Kidney (tissue), 14 donors: Measurements from ENCODE around the gene TMEM164. TPM values are rescaled to one million over a fixed set of nuclear protein-coding genes. Genes with fewer than 3 reads are reported as not detected.

Experiments
- DNase-seq, 5 donors: peaks; one replicate each; pipeline ENCODE4 v3.0.0-alpha.2; 2013 to 2020
- FAIRE-seq: peaks from 2 replicates; lab custom pipeline; 2012; peaks lifted over from hg19 to GRCh38; lab: Jason Lieb, UNC
- H3K27ac ChIP-seq, 2 donors: one replicate each; pipeline ENCODE4 v1.7.0; 2013; ENCODE audit warnings: low read depth in 2 of 2, low read length in 2 of 2, inconsistent platforms in 1 of 2
- H3K27me3 ChIP-seq: one replicate; pipeline ENCODE4 v1.7.1; 2013; ENCODE audit warnings: low read length, inconsistent platforms; ENCODE audit not compliant: control insufficient read depth, insufficient read depth
- H3K36me3 ChIP-seq, 3 donors: one replicate each; pipeline versions ENCODE4 v1.7.0 to v1.7.1; 2013; ENCODE audit warnings: low read length in 3 of 3, control low read depth in 1 of 3, inconsistent platforms in 1 of 3; ENCODE audit not compliant: insufficient read depth in 3 of 3, control insufficient read depth in 2 of 3
- H3K4me1 ChIP-seq, 3 donors: one replicate each; pipeline versions ENCODE4 v1.7.0 to v1.7.1; 2013; ENCODE audit warnings: low read length in 3 of 3, inconsistent platforms in 1 of 3, low read depth in 1 of 3; ENCODE audit not compliant: control insufficient read depth in 2 of 3, insufficient read depth in 2 of 3
- H3K4me3 ChIP-seq, 3 donors: one replicate each; pipeline versions ENCODE4 v1.7.0 to v1.8.1; 2013; ENCODE audit warnings: low read length in 3 of 3, control low read depth in 1 of 3, inconsistent platforms in 1 of 3
- H3K9ac ChIP-seq, 3 donors: one replicate each; pipeline versions ENCODE4 v1.7.0 to v1.7.1; 2013; ENCODE audit warnings: low read length in 3 of 3, control low read depth in 1 of 3, inconsistent platforms in 1 of 3
- H3K9me3 ChIP-seq, 3 donors: one replicate each; pipeline versions ENCODE4 v1.7.0 to v1.7.1; 2013; ENCODE audit warnings: low read length in 3 of 3, control low read depth in 1 of 3, inconsistent platforms in 1 of 3; ENCODE audit not compliant: control insufficient read depth in 2 of 3, insufficient read depth in 1 of 3
- CTCF ChIP-seq: IDR thresholded peaks from 3 replicates; pipeline ENCODE4 v1.5.1; 2012; ENCODE audit warnings: mild to moderate bottlenecking, moderate library complexity, borderline replicate concordance; ENCODE audit not compliant: insufficient read depth; ENCODE audit errors: extremely low read depth
- intact Hi-C: fragments of 100-400 bp; cut with DNase I; formaldehyde crosslinking; loops from one replicate; pipeline ENCODE4 v1.11.1; 2022
- polyA plus RNA-seq: library from polyadenylated mRNA; stranded (reverse); fragments of 350-450 nt; fragmentation: Illumina TruSeq; extraction: RNeasy Lipid Tissue Mini Kit (QIAGEN cat#74804); gene quantifications from one replicate; pipeline ENCODE4 v1.2.3, GENCODE V29; 2014; ENCODE audit warnings: low read depth, low replicate concordance; ENCODE audit not compliant: insufficient read depth
- total RNA-seq: library from RNA; stranded (reverse); fragmentation: NEBNext Ultra II Directional; extraction: Animal tissue kit (Norgen Biotek cat#: 25700); gene quantifications from one replicate; pipeline ENCODE4 v1.2.1, GENCODE V29; 2021
- donor health status: control.
- donor health status: control.
- donor health status: control.
- donor health status: control.
- donor health status: control.
- donor health status: DM: yes; HTN: yes; CAD: no.
- donor health status: Normal renal cell carcinoma (clear cell type).

The TMEM164 gene
- total and polyA plus RNA-seq, 2 donors from 2014 or later, result 16.9 to 36.0 TPM

GRCh38 chrX:110157444-110157843 lies 154.5 kb downstream of the TMEM164 start:
- no peaks in the 10 kb centered on the region for H3K36me3 ChIP-seq
- no peaks in the 10 kb centered on the region for H3K9me3 ChIP-seq
- FAIRE-seq (no peak), DNase-seq (no peak)
- intact Hi-C loops, result loop anchor here (5.0 kb wide), 1 partner anchor 255 kb away; no protein-coding TSS in a partner anchor
- H3K4me1 ChIP-seq, result no peaks in the 10 kb centered on the region
- H3K4me3 ChIP-seq, result no peak overlapping the region
- H3K27ac ChIP-seq, result no peak overlapping the region
- no peak for TF ChIP-seq CTCF
- no peak overlapping the region for H3K9ac ChIP-seq
- H3K27me3 ChIP-seq, result no peaks in the 10 kb centered on the region

- DNase-seq (no peak), FAIRE-seq (no peak)
- Histone ChIP-seq H3K27me3 (no peaks in the 10 kb centered on the region), H3K4me1 (no peaks in the 10 kb centered on the region), H3K27ac (no peak overlapping the region), H3K9me3 (no peaks in the 10 kb centered on the region), H3K4me3 (no peak overlapping the region), H3K9ac (no peak overlapping the region), H3K36me3 (no peaks in the 10 kb centered on the region)
- intact Hi-C loops, result loop anchor here (5.0 kb wide), 1 partner anchor 253 kb away; no protein-coding TSS in a partner anchor
- TF ChIP-seq CTCF, result no peak
Measured at GRCh38 chrX:110159235-110159634, 156.3 kb downstream of the TMEM164 start.

GRCh38 chrX:110159865-110160264 lies 157.0 kb downstream of the TMEM164 start:
- no peak for DNase-seq
- H3K4me1 ChIP-seq, result no peaks in the 10 kb centered on the region
- H3K4me3 ChIP-seq, result no peak overlapping the region
- no peak for TF ChIP-seq CTCF
- H3K27ac ChIP-seq, result no peak overlapping the region
- H3K27me3 ChIP-seq, result no peaks in the 10 kb centered on the region
- FAIRE-seq, result no peak
- intact Hi-C loops, result loop anchor here (5.0 kb wide), 1 partner anchor 252 kb away; no protein-coding TSS in a partner anchor
- H3K9me3 ChIP-seq, result no peaks in the 10 kb centered on the region
- no peaks in the 10 kb centered on the region for H3K36me3 ChIP-seq
- no peak overlapping the region for H3K9ac ChIP-seq

- H3K9ac ChIP-seq, result no peak overlapping the region
- no peaks in the 10 kb centered on the region for H3K9me3 ChIP-seq
- no peak for TF ChIP-seq CTCF
- no peaks in the 10 kb centered on the region for H3K27me3 ChIP-seq
- H3K36me3 ChIP-seq, result no peaks in the 10 kb centered on the region
- no peak overlapping the region for H3K27ac ChIP-seq
- H3K4me1 ChIP-seq, result no peaks in the 10 kb centered on the region
- DNase-seq, result no peak
- FAIRE-seq, result no peak
- H3K4me3 ChIP-seq, result no peak overlapping the region
- intact Hi-C loops, result no loop called here
Measured at GRCh38 chrX:110161361-110161686, 158.4 kb downstream of the TMEM164 start.
